Measurements from ENCODE around the gene PIM2.

DNA sequence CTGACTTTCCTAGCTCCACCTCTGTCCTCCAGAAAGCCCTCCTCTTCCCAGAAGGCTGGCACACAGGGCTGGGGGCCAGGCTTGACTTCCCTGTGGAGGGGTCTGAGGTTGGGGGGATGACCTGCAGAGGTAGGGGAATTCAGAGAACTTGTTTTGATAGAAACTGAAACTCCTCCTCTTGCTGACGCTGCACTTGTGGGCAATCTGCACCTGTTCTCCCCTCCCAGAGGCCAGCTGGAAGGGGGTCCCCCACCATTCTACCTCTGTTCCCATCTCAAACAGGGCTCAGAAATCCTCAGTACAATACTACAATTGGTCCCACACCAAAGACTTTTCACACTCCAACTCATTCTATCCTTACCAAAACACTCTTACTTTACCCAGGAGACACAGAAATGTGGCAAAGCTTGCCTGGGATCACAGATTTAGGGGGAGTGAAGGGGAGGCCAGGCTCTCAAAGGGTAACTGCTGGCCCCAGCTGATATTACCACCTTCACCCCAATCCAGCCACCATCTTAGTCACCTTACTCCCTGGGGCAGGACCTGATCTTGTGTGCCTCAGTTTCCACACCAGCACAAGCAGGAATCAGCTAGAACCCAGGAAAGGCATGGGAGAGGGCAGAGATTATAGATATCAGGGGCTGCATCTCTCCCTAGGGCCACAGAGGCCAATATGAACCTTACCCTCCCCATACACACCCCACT, 20.0 kb upstream of the PIM2 start:
- TF ChIP-seq CTCF (IDR thresholded peaks at IDR 0.05 in 4 of 5, conservative IDR thresholded peaks at IDR 0.05 in 1 of 5) = no peak
- no peak for TF ChIP-seq POLR2A (IDR thresholded peaks at IDR 0.05)
